Trophoblast cell (in vitro differentiated cells and primary cell): ENCODE measurements around the gene AGAP1.

Source experiments
- DNase-seq, 2 donors: peaks; one replicate each; pipeline ENCODE4 v3.0.0-alpha.2; 2016
- H2AFZ ChIP-seq: 2 replicates; pipeline ENCODE4 v1.6.1; 2013; ENCODE audit warnings: low read length, moderate library complexity, mild to moderate bottlenecking; ENCODE audit not compliant: insufficient read depth, poor library complexity
- H2AK5ac ChIP-seq: 2 replicates; pipeline ENCODE4 v1.6.1; 2013; ENCODE audit warnings: mild to moderate bottlenecking, low read length
- H2BK120ac ChIP-seq: 2 replicates; pipeline ENCODE4 v1.6.1; 2013; ENCODE audit warnings: low read length, mild to moderate bottlenecking, moderate library complexity; ENCODE audit not compliant: insufficient read depth, poor library complexity
- H2BK12ac ChIP-seq: 2 replicates; pipeline ENCODE4 v1.6.1; 2013; ENCODE audit warnings: mild to moderate bottlenecking, low read length, moderate library complexity
- H2BK5ac ChIP-seq: 2 replicates; pipeline ENCODE4 v1.6.1; 2013; ENCODE audit warnings: low read length, low read depth, moderate library complexity, mild to moderate bottlenecking; ENCODE audit not compliant: poor library complexity
- H3K14ac ChIP-seq: 2 replicates; pipeline ENCODE4 v1.6.1; 2013; ENCODE audit warnings: mild to moderate bottlenecking, low read length
- H3K18ac ChIP-seq: 2 replicates; pipeline ENCODE4 v1.6.1; 2013; ENCODE audit warnings: mild to moderate bottlenecking, low read length
- H3K23ac ChIP-seq: 2 replicates; pipeline ENCODE4 v1.6.1; 2013; ENCODE audit warnings: low read length
- H3K27ac ChIP-seq: 2 replicates; pipeline ENCODE4 v1.5.1; 2013; ENCODE audit warnings: low read depth, mild to moderate bottlenecking, inconsistent platforms, low read length, moderate library complexity
- H3K27me3 ChIP-seq: 2 replicates; pipeline ENCODE4 v1.6.1; 2013; ENCODE audit warnings: inconsistent platforms, mild to moderate bottlenecking, low read length, moderate library complexity; ENCODE audit not compliant: insufficient read depth
- H3K36me3 ChIP-seq, 2 experiments: 1 replicate in 1 of 2; 2 replicates in 1 of 2; pipeline ENCODE4 v1.6.1; 2013; ENCODE audit warnings: low read length in 2 of 2, mild to moderate bottlenecking in 2 of 2, moderate library complexity in 1 of 2; ENCODE audit not compliant: insufficient read depth in 2 of 2, control insufficient read depth in 1 of 2
- H3K4ac ChIP-seq: 2 replicates; pipeline ENCODE4 v1.6.1; 2013; ENCODE audit warnings: low read depth, mild to moderate bottlenecking, low read length, moderate library complexity
- H3K4me1 ChIP-seq, 2 experiments: 1 replicate in 1 of 2; 2 replicates in 1 of 2; pipeline ENCODE4 v1.6.1; 2013; ENCODE audit warnings: low read length in 2 of 2, mild to moderate bottlenecking in 2 of 2, moderate library complexity in 1 of 2; ENCODE audit not compliant: insufficient read depth in 2 of 2, control insufficient read depth in 1 of 2
- H3K4me2 ChIP-seq: 2 replicates; pipeline ENCODE4 v1.6.1; 2013; ENCODE audit warnings: inconsistent platforms, mild to moderate bottlenecking, low read length, moderate library complexity
- H3K4me3 ChIP-seq: 2 replicates; pipeline ENCODE4 v1.5.1; 2013; ENCODE audit warnings: mild to moderate bottlenecking, low read depth, low read length, inconsistent platforms
- H3K79me1 ChIP-seq: one replicate; pipeline ENCODE4 v1.6.1; 2013; ENCODE audit warnings: low read length
- H3K79me2 ChIP-seq: 2 replicates; pipeline ENCODE4 v1.6.1; 2013; ENCODE audit warnings: low read length, mild to moderate bottlenecking; ENCODE audit not compliant: control insufficient read depth, insufficient read depth, poor library complexity
- H3K9ac ChIP-seq: 2 replicates; pipeline ENCODE4 v1.6.1; 2013; ENCODE audit warnings: mild to moderate bottlenecking, low read length
- H3K9me3 ChIP-seq: 2 replicates; pipeline ENCODE4 v1.6.1; 2013; ENCODE audit warnings: low read depth, mild to moderate bottlenecking, control low read depth, inconsistent platforms, low read length; ENCODE audit not compliant: insufficient read depth
- H4K12ac ChIP-seq: 2 replicates; pipeline ENCODE4 v1.6.1; 2013; ENCODE audit warnings: low read depth, mild to moderate bottlenecking, low read length, moderate library complexity
- H4K8ac ChIP-seq: 2 replicates; pipeline ENCODE4 v1.6.1; 2013; ENCODE audit warnings: low read depth, mild to moderate bottlenecking, low read length, moderate library complexity
- H4K91ac ChIP-seq: one replicate; pipeline ENCODE4 v1.6.1; 2013; ENCODE audit warnings: low read depth, mild to moderate bottlenecking, low read length, moderate library complexity
- WGBS: extraction: QIAGEN DNeasy Blood & Tissue Kit; methylation state at CpG from one replicate; pipeline ENCODE4 v1.1.7; 2013; ENCODE audit warnings: missing lambda C conversion rate; ENCODE audit not compliant: insufficient read length, insufficient coverage; ENCODE audit errors: extremely low coverage; 5-methylcytosine and 5-hydroxymethylcytosine counted together

The AGAP1 gene

GRCh38 chr2:236092714-236093113 lies 598.9 kb downstream of the AGAP1 start:
- H3K79me2 ChIP-seq = no peaks in the 10 kb centered on the region
- no peak overlapping the region for H3K27ac ChIP-seq
- no peak overlapping the region for H3K23ac ChIP-seq
- H4K8ac ChIP-seq = no peak overlapping the region
- H3K9me3 ChIP-seq = peaks cover 2% of the 10 kb centered on the region
- H4K91ac ChIP-seq = no peak overlapping the region
- H2BK120ac ChIP-seq = no peak overlapping the region
- no peak overlapping the region for H3K18ac ChIP-seq
- H2BK5ac ChIP-seq = no peak overlapping the region
- H3K4me2 ChIP-seq = no peak overlapping the region
- no peaks in the 10 kb centered on the region for H3K4me1 ChIP-seq
- H4K12ac ChIP-seq = no peak overlapping the region
- H2AK5ac ChIP-seq = no peak overlapping the region
- H2AFZ ChIP-seq = no peak overlapping the region
- DNase-seq = no peak
- H3K14ac ChIP-seq = no peak overlapping the region
- no peaks in the 10 kb centered on the region for H3K36me3 ChIP-seq
- no peaks in the 10 kb centered on the region for H3K27me3 ChIP-seq
- no peak overlapping the region for H3K4ac ChIP-seq
- no CpG with 5 or more reads among the region's 4 CpGs for WGBS
- no peak overlapping the region for H2BK12ac ChIP-seq
- no peak overlapping the region for H3K4me3 ChIP-seq
- H3K9ac ChIP-seq = no peak overlapping the region
- H3K79me1 ChIP-seq = no peaks in the 10 kb centered on the region

GRCh38 chr2:236093134-236093533 lies 599.3 kb downstream of the AGAP1 start:
- Histone ChIP-seq H2BK5ac (no peak overlapping the region), H2BK120ac (no peak overlapping the region), H3K18ac (no peak overlapping the region), H3K27ac (no peak overlapping the region), H3K79me1 (no peaks in the 10 kb centered on the region), H3K4me3 (no peak overlapping the region), H3K4me1 (no peaks in the 10 kb centered on the region), H2AFZ (no peak overlapping the region), H3K4me2 (no peak overlapping the region), H2BK12ac (no peak overlapping the region), H3K9me3 (peaks cover 2% of the 10 kb centered on the region), H3K79me2 (no peaks in the 10 kb centered on the region), H2AK5ac (no peak overlapping the region), H3K4ac (no peak overlapping the region), H3K36me3 (no peaks in the 10 kb centered on the region), H4K91ac (no peak overlapping the region), H3K27me3 (no peaks in the 10 kb centered on the region), H3K14ac (no peak overlapping the region), H4K12ac (no peak overlapping the region), H3K23ac (no peak overlapping the region), H3K9ac (no peak overlapping the region), H4K8ac (no peak overlapping the region)
- WGBS = no CpG with 5 or more reads among the region's 6 CpGs
- no peak for DNase-seq

- H3K27ac ChIP-seq = no peak overlapping the region
- no peak overlapping the region for H4K12ac ChIP-seq
- H3K79me1 ChIP-seq = no peaks in the 10 kb centered on the region
- no peak overlapping the region for H3K18ac ChIP-seq
- no peaks in the 10 kb centered on the region for H3K36me3 ChIP-seq
- no peak overlapping the region for H2BK12ac ChIP-seq
- no peaks in the 10 kb centered on the region for H3K79me2 ChIP-seq
- H3K4me3 ChIP-seq = no peak overlapping the region
- no peak overlapping the region for H3K14ac ChIP-seq
- H3K23ac ChIP-seq = no peak overlapping the region
- no peak overlapping the region for H4K91ac ChIP-seq
- WGBS = no CpG with 5 or more reads among the region's 2 CpGs
- no peak overlapping the region for H3K9ac ChIP-seq
- H3K4me1 ChIP-seq = no peaks in the 10 kb centered on the region
- no peak overlapping the region for H2BK5ac ChIP-seq
- H2AFZ ChIP-seq = no peak overlapping the region
- H2BK120ac ChIP-seq = no peak overlapping the region
- H3K4me2 ChIP-seq = no peak overlapping the region
- no peak overlapping the region for H2AK5ac ChIP-seq
- no peak for DNase-seq
- H3K4ac ChIP-seq = no peak overlapping the region
- peaks cover 2% of the 10 kb centered on the region for H3K9me3 ChIP-seq
- H4K8ac ChIP-seq = no peak overlapping the region
- H3K27me3 ChIP-seq = no peaks in the 10 kb centered on the region
Observed at GRCh38 chr2:236095504-236095903, 601.7 kb downstream of the AGAP1 start.

- Histone ChIP-seq H3K4me1 (no peaks in the 10 kb centered on the region), H2AK5ac (no peak overlapping the region), H2AFZ (no peak overlapping the region), H3K79me1 (no peaks in the 10 kb centered on the region), H2BK5ac (no peak overlapping the region), H2BK12ac (no peak overlapping the region), H4K12ac (no peak overlapping the region), H3K18ac (no peak overlapping the region), H3K27me3 (no peaks in the 10 kb centered on the region), H3K4me3 (no peak overlapping the region), H3K36me3 (no peaks in the 10 kb centered on the region), H3K9me3 (no peaks in the 10 kb centered on the region), H3K27ac (no peak overlapping the region), H3K4ac (no peak overlapping the region), H3K9ac (no peak overlapping the region), H3K4me2 (no peak overlapping the region), H2BK120ac (no peak overlapping the region), H4K8ac (no peak overlapping the region), H3K14ac (no peak overlapping the region), H4K91ac (no peak overlapping the region), H3K23ac (no peak overlapping the region), H3K79me2 (no peaks in the 10 kb centered on the region)
- WGBS = no CpG with 5 or more reads among the region's 29 CpGs
- no peak for DNase-seq
Observed at GRCh38 chr2:236101311-236101950, 607.6 kb downstream of the AGAP1 start.
